ENCODE results near the gene LCTL. TPM values are rescaled to one million over a fixed set of nuclear protein-coding genes. Genes with fewer than 3 reads are reported as not detected.

The LCTL gene
- total RNA-seq, 1 experiment from 2014 or later = not detected

GRCh38 chr15:66572146-66572545 lies 6.3 kb upstream of the LCTL start:
- Mint-ChIP-seq H3K27me3 (ENCODE audit: insufficient read depth, unreplicated experiment) (no peaks in the 10 kb centered on the region), H3K4me3 (ENCODE audit: unreplicated experiment) (no peak overlapping the region), H3K4me1 (ENCODE audit: insufficient read depth, unreplicated experiment) (peaks cover under 1% of the 10 kb centered on the region), H3K36me3 (ENCODE audit: insufficient read depth, unreplicated experiment) (no peaks in the 10 kb centered on the region), H3K9me3 (ENCODE audit: unreplicated experiment) (no peaks in the 10 kb centered on the region), H3K27ac (ENCODE audit: low read depth, unreplicated experiment) (no peak overlapping the region)
- intact Hi-C loops (cut with micrococcal nuclease) = no loop called here
- BruUV-seq (replicated peaks) = no TSS peak
- ChIA-PET POLR2A (interaction anchor here (0.6 to 1.2 kb wide), 2 partner anchors 67 to 518 kb away, joined by 3 read pairs; no protein-coding TSS in a partner anchor), CTCF (interaction anchor here (0.6 to 1.0 kb wide), 2 partner anchors 10 to 47 kb away, joined by 3 read pairs; no protein-coding TSS in a partner anchor)
- TF ChIP-seq CTCF (IDR thresholded peaks at IDR 0.05; ENCODE audit: unreplicated experiment) = no peak
- DNase-seq (ENCODE audit: unreplicated experiment) = no peak

GRCh38 chr15:66570842-66571478 lies 5.2 kb upstream of the LCTL start:
- no peak for DNase-seq (ENCODE audit: unreplicated experiment)
- Mint-ChIP-seq H3K4me1 (ENCODE audit: insufficient read depth, unreplicated experiment) (peaks cover 12% of the 10 kb centered on the region), H3K27ac (ENCODE audit: low read depth, unreplicated experiment) (no peak overlapping the region), H3K36me3 (ENCODE audit: insufficient read depth, unreplicated experiment) (no peaks in the 10 kb centered on the region), H3K4me3 (ENCODE audit: unreplicated experiment) (no peak overlapping the region), H3K9me3 (ENCODE audit: unreplicated experiment) (no peaks in the 10 kb centered on the region), H3K27me3 (ENCODE audit: insufficient read depth, unreplicated experiment) (no peaks in the 10 kb centered on the region)
- TF ChIP-seq CTCF (IDR thresholded peaks at IDR 0.05; ENCODE audit: unreplicated experiment) = no peak
- ChIA-PET POLR2A (interaction anchor here (1.2 kb wide), 1 partner anchor 65 kb away, joined by 3 read pairs; no protein-coding TSS in a partner anchor), CTCF (interaction anchor here (0.6 to 1.0 kb wide), 4 partner anchors 9 to 325 kb away, joined by 3 to 4 read pairs (median 3); no protein-coding TSS in a partner anchor)
- no TSS peak for BruUV-seq (replicated peaks)
- intact Hi-C loops (cut with micrococcal nuclease) = no loop called here

GRCh38 chr15:66570327-66570726 lies 4.5 kb upstream of the LCTL start:
- Mint-ChIP-seq H3K4me1 (ENCODE audit: insufficient read depth, unreplicated experiment) (peaks cover 12% of the 10 kb centered on the region), H3K27me3 (ENCODE audit: insufficient read depth, unreplicated experiment) (no peaks in the 10 kb centered on the region), H3K36me3 (ENCODE audit: insufficient read depth, unreplicated experiment) (no peaks in the 10 kb centered on the region), H3K9me3 (ENCODE audit: unreplicated experiment) (no peaks in the 10 kb centered on the region), H3K27ac (ENCODE audit: low read depth, unreplicated experiment) (no peak overlapping the region), H3K4me3 (ENCODE audit: unreplicated experiment) (no peak overlapping the region)
- no peak for TF ChIP-seq CTCF (IDR thresholded peaks at IDR 0.05; ENCODE audit: unreplicated experiment)
- intact Hi-C loops (cut with micrococcal nuclease) = no loop called here
- POLR2A ChIA-PET = no interaction called here
- no peak for DNase-seq (ENCODE audit: unreplicated experiment)
- CTCF ChIA-PET = interaction anchor here (0.6 to 1.0 kb wide), 2 partner anchors 155 to 325 kb away, joined by 3 to 4 read pairs; no protein-coding TSS in a partner anchor
- no TSS peak for BruUV-seq (replicated peaks)

- no peaks in the 10 kb centered on the region for H3K9me3 Mint-ChIP-seq (ENCODE audit: unreplicated experiment)
- CTCF ChIA-PET = interaction anchor here (0.7 kb wide), 1 partner anchor 319 kb away, joined by 3 read pairs; no protein-coding TSS in a partner anchor
- peaks cover 12% of the 10 kb centered on the region for H3K4me1 Mint-ChIP-seq (ENCODE audit: insufficient read depth, unreplicated experiment)
- H3K36me3 Mint-ChIP-seq (ENCODE audit: insufficient read depth, unreplicated experiment) = no peaks in the 10 kb centered on the region
- intact Hi-C loops (cut with micrococcal nuclease) = no loop called here
- BruUV-seq (replicated peaks) = no TSS peak
- no peak overlapping the region for H3K4me3 Mint-ChIP-seq (ENCODE audit: unreplicated experiment)
- no peak for DNase-seq (ENCODE audit: unreplicated experiment)
- no peaks in the 10 kb centered on the region for H3K27me3 Mint-ChIP-seq (ENCODE audit: insufficient read depth, unreplicated experiment)
- POLR2A ChIA-PET = no interaction called here
- no peak for TF ChIP-seq CTCF (IDR thresholded peaks at IDR 0.05; ENCODE audit: unreplicated experiment)
- H3K27ac Mint-ChIP-seq (ENCODE audit: low read depth, unreplicated experiment) = no peak overlapping the region
Measured at GRCh38 chr15:66569461-66570137, 3.8 kb upstream of the LCTL start.
